Measurements from ENCODE around the gene LSM7.
A peak's percentile ranks its signal among the peaks of the same experiment; 100 is the strongest.

Gene LSM7

GRCh38 chr19:2328401-2329148 is at the start of gene LSM7, which contains the start of gene SPPL2B:
Gene LSM7 (minus strand): TSS chr19:2328586. CDS start chr19:2328566, 20 bp downstream.
Gene SPPL2B (plus strand): TSS chr19:2328684. CDS start chr19:2328710, 26 bp downstream.
- DNase-seq, result peak; percentile 95

- DNase-seq, result no peak
These were observed 48.6 kb upstream of the LSM7 start for GRCh38 chr19:2376784-2377519.

GRCh38 chr19:2375353-2376121 is 47.2 kb upstream of the LSM7 start:
- DNase-seq, result no peak

GRCh38 chr19:2374808-2375207 is 46.4 kb upstream of the LSM7 start:
- no peak for DNase-seq

GRCh38 chr19:2372076-2372612 is 43.8 kb upstream of the LSM7 start:
- DNase-seq, result no peak

GRCh38 chr19:2371656-2372055 is 43.3 kb upstream of the LSM7 start:
- DNase-seq, result no peak

DNA sequence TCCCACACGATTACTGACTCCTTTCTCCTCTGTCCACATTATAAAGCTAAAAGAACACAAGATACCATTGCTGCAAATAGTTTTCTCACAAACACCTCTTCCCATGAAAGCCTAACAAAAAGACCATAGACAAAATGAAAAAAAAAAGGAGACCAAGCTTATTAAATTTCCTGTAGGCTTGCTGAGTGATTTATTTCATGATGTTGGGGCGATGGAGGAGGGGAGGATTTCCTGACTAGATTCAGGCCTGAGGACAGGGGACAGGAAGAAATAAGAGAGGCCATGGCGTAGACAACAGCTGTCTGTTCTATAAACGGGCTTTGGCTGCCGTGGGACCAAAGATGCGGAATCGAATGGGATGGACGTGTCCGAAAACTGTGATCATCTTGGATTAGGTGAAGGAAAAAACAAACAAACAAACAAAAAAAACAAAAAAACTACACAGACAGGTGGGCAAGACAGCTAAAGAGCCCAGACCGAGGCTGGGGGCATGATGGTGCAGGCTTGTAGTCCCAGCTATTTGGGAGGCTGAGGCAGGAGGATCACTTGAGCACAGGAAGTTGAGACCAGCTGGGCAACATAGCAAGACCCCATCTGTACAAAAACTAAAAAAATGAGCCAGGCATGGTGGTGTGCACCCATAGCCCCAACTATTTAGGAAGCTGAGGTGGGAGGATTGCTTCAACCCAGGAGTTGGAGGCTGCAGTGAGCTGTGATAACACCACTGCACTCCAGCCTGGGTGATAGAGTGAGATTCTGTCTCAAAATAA is 37.0 kb upstream of the LSM7 start:
- no peak for DNase-seq

- DNase-seq, result no peak
These were observed 35.0 kb upstream of the LSM7 start for GRCh38 chr19:2363419-2363818.

DNA sequence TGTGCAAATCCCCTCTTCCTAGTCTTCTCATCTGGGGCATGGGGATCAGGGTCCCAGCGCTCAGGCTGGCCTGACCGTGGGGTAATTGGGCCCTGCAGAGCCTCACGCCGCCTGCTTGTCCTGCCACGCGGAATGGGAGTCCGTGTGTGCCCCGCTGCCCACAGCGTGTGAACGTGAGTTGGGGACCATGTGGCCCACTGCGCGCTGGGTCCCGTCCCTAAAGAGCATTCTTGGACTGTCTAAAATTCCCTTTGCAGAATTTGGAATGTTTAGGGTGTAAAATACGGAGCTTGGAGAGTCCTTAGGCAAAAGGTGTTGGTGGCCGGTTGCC is 34.5 kb upstream of the LSM7 start:
- DNase-seq, result no peak

GRCh38 chr19:2362046-2362969 is 33.9 kb upstream of the LSM7 start:
- DNase-seq, result no peak

- DNase-seq, result no peak
These were observed 33.1 kb upstream of the LSM7 start for GRCh38 chr19:2361246-2362045.

- no peak for DNase-seq
These were observed 32.4 kb upstream of the LSM7 start for GRCh38 chr19:2360833-2361232.

- no peak for DNase-seq
These were observed 31.8 kb upstream of the LSM7 start, which contains the start of gene TMPRSS9 for GRCh38 chr19:2359992-2360685. Gene TMPRSS9 (plus strand): TSS chr19:2360265. CDS start chr19:2389786, 29,521 bp downstream.

DNA sequence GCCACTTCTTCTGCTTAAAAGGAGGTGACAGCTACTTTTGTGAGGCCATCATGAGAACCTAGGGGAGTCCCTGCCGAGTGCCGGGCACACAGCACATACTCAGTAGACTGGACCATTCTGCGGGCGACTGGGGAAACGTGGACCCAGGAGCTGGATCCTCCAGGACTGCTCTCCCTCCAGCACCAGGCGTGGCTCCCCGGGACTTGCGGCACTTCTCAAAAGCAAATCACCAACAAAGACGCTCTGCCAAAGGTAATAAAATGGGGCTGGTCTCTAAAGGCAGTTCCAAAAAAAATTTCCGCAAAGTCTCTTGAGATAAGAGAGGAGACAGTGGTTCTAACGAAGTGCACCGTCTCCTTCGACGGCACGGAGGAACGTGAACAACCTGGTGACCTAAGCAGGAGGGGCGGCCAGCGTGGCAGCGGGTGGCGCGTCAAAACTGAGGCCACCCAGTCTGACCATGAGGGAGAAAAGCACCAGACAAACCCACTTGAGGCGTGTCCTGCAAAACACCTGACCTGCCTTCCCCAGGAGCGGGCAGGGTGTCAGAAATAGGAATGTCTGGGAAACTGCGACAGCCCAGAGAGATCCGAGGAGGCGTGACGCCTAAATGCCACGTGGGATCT is 30.3 kb upstream of the LSM7 start:
- DNase-seq, result no peak

DNA sequence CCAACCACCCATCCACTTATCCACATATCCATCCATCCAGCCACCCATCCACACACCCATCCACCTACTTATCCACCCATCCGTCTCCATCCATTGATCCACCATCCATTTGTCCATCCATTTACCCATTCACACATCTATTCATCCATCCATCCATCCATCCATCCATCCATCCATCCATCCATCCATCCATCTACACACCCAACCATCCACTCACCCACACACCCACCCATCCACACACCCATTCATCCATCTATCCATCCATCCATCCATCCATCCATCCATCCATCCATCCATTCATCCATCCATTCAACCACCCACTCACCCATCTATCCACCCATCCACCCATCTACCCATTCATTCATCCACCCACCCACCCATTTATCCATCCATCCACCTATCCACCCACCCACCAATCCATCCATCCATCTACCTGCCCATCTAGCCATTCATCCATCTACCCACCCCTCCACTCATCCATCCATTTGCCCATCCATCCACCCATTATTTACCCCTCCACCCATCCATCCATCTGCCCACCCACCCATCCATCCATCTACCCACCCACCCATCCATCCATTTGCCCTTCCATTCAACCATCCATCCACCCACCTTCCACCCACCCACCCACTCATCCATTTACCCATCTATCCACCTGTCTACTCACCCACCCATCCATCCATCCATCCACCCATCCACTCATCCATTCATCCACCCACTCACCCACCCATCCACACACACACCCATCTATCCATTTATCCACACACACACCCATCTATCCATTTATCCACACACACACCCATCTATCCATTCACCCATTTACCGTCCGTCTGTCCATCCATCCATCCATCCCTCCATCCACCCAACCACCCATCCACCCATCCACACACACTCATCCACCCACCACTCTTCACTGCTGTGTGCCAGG is 29.2 kb upstream of the LSM7 start:
- no peak for DNase-seq

- no peak for DNase-seq
These were observed 27.8 kb upstream of the LSM7 start for GRCh38 chr19:2356036-2356646.

- no peak for DNase-seq
These were observed 27.0 kb upstream of the LSM7 start for GRCh38 chr19:2355168-2356035.
